SK-N-DZ (cell line): ENCODE data around the gene STEAP1B.
A peak's percentile ranks its signal among the peaks of the same experiment; 100 is the strongest.
"Not testable (repeated sequence)": the region's sequence is repeated elsewhere in the genome, so short reads cannot be mapped to it uniquely, and the experiment has no call there.

Experiments
- DNase-seq: peaks from one replicate; pipeline ENCODE4 v3.0.0-alpha.2; 2015; ENCODE audit warnings: low spot score

STEAP1B gene

DNA sequence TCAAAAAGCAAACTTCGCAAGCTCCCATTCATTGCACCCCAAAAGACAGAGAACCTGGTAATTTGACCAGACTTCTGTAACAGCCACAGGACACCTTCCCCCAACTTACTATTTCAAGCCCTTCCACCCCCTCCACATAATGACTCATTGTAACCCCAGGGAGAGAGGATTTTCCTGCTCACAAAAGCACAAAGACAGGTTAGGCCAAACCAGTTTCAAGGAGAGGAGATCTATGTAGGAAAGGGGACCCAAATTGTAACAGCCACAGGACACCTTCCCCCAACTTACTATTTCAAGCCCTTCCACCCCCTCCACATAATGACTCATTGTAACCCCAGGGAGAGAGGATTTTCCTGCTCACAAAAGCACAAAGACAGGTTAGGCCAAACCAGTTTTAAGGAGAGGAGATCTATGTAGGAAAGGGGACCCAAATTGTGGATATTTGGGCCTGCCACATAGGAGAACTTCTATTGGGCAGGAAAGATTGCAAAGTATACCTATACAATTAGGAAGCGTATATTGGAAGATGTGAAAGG lies 66.8 kb downstream of the STEAP1B start:
- DNase-seq = not testable (repeated sequence)

DNA sequence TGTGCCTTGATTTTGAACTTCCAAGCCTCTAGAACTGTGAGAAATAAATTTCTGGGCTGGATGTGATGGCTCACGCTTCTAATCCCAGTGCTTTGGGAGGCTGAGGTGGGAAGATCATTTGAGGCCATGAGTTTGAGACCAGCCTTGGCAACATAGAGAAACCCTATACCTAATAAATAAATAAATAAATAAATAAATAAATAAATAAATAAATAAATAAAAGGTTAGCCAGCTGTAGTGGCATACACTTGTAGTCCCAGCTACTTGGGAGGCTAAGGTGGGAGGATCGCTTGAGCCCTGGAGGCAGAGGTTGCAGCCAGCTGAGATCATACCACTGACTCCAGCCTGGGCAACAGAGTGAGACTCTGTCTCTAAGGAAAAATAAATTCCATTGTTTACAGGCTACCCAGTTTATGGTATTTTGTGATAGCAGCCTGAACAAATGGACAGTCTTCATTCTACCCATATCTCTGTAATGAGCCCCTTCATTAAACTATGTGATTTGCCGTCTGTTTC lies 67.7 kb downstream of the STEAP1B start:
- DNase-seq = no peak

DNA sequence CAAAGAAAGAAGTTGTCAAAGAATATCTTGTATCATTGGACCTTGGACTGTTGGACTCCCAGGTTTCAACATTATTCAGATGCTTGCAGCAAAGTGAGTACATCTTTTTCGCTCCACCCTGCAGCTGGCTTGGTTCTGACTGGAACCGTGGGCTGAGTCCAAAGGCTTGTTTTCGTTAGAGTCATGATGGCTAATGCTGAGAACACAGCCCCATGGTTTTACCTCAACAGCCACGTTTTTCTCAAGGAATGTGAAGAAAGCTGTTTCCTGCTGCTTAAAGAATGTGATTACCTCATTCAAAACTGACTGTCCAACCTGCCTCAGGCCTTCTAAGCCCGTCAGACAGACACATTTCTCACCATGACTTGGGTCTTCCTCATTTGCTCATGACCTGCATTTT lies 69.5 kb downstream of the STEAP1B start:
- DNase-seq = no peak

DNA sequence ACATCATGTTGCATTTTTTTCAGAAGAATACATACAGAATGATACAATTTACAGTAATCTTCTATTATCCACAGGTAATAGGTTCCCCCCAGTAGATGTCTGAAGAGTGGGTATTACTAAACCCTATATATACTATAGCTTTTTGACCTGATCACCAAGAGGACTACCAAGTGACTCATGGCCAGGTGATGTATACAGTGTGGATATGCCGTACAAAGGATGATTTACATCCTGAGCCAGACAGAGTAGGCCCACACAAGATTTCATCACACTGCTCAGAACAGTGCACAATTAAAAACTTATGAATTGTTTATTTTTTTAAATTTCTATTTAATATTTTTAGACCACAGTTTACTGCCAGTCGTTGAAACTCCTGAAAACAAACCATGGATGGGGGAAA lies 70.6 kb downstream of the STEAP1B start:
- DNase-seq = no peak

DNA sequence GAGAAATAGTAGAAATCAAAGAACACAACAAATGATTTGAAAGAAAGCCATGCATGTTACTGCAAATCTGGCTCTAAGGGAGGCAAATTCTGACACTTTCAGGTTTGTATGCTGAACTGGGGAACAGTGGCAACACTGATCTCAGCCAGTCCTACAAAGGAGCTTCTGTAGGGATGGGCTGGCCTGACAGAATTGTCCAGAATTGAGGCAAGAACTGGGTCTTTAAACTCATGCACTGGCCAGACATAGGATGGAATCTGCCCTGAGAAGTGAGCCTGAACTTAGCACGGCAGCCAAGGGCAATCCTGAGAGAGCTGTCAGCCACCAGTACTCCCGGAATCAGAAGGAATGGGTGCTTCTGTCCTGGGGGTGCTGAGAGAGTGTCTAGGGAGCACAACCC lies 72.1 kb downstream of the STEAP1B start:
- no peak for DNase-seq

DNA sequence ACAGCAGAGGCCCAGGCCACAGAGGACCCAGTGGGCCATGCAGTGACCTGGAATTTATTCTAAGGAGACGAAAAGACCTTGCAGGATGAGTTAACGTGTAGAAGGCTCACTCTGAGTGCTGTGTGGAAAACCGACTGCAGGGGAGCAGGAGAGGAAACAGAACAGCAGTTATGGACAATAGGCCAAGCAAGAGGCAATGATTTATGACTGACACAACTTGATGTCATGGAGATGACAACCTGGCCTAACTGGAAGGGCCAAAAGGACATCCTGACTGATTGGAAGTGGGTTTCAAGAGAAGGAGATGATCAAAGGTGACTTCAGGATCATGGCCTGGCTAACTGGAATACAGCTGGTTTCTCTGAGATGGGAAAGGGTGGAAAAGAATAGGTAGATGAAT lies 72.9 kb downstream of the STEAP1B start:
- DNase-seq = no peak

DNA sequence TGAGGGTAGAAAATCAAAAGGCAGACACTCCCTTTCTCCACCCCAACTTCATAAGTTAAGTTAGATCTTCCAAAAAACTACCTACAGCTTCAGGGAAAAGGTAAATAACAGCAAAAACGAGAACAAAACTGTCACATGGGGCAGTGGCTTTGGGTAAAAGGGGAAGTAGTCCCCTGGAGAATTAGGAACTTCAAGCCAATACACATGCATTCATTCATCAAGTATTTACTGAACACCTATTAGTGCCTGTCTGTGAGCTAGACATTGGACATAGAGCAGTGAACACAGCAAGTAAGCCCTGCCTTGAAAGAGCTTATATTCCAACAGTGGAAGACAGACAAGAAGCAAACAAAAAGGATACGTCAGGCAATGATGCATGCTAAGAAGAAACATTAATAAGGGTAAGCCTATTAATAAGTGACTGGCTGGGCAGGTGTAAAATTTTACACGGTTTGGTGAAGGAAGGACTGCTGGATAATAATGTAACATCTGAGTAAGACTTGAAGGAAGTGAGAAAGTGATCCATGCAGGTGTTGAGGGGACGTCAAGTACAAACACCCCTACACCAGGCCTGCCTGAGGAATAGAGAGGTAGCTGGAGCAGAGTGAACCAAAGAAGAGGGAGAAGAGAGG lies 73.4 kb downstream of the STEAP1B start:
- DNase-seq = no peak

DNA sequence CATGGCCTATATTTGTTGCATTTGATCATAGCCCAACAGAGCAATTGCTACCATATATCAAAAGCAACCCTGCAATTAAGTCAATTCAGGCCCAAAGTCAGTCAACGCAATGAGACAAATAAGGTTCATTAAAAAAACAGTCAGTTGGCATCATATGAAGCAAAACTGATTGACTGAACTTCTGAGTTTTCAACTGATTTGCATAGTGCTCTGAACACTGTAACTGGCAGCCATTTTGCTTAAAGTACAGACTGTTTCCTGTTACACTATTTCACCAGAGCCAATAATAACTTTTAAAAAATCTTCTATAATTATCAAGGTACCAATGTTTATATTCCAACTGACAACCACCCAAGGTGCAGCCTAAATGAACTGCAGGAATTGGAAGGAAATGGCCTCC lies 74.6 kb downstream of the STEAP1B start:
- DNase-seq = no peak

DNA sequence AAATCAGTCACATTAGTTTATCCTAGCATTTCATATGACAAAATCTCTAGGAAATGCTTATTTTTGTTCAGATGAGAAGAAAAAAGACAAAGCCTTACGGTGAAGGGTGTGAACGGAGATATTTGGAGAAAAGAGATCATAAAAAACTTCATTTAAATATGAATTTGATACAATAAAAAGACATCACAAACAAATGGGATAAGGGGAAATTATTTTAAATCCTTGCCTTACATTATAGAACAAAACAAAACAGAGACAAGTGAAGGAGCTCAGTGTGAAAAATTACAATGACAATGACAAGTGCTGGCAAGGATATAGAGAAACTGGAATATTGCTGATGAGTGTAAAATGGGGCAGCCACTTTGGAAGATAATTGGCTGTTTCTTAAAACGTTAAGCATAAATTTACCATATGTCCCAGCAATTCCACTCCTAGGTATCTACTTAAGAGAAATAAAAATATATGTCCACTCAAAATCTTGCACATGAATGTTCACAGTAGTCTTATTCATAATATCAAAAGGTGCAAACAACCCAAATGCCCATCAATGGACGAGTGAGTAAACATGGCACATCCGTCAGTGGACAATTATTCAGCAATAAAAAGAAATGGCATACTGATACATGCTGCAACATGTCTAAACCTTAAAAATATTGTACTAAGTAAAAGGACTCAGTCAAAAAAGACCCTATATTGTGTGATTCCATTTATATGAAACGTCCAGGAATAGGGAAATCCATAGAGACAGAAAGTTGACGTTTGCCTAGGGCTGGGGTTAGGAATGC lies 77.0 kb downstream of the STEAP1B start:
- no peak for DNase-seq

DNA sequence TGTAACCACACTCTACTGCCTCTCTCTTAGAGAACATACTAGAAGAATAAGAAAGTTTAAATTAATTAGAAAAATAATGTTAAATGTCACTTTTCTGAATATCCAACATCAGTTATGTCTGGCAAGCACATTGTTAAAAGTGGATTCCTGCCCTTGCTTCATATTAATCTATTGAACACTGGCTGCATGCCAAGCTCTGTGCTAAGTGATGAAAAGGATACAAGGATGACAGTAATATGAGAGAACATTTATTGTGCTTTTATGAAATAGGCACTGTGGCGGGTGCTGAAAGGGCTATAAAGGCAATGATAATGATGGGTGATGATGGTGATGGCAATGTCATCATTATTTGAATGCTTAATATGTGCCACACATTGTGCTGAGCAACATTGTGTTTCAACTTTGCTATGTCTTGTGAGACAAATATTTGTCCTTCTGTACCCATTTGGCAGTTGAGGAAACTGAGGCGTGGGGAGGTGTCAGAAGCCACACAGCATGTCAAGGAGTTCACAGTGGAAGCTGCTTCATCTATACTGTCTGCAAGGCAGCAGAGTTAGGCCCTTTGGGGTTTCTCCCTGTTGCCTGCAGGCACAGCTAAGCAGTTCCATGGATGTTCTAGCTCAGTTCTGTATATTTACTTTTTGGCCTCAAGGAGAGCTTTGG lies 78.9 kb downstream of the STEAP1B start:
- DNase-seq = no peak

DNA sequence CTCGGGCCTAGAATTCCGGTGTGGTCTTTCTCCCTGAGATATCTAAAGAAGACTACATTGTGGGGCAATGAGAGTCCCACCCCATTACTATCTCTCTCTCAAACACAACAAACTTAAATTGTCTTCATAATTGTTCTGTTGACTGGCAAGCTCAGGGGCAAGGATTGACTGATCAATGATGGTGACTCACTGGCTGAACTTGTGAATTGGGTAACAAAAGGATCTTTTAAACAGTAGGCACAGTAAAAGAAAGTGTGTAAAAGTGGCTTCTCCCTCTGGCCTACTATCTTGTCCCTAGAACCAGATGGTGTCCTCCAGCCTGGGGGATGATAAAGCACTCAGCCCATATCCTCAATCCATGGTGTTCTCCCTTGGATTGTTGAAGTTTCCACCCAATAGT lies 80.0 kb downstream of the STEAP1B start:
- no peak for DNase-seq

DNA sequence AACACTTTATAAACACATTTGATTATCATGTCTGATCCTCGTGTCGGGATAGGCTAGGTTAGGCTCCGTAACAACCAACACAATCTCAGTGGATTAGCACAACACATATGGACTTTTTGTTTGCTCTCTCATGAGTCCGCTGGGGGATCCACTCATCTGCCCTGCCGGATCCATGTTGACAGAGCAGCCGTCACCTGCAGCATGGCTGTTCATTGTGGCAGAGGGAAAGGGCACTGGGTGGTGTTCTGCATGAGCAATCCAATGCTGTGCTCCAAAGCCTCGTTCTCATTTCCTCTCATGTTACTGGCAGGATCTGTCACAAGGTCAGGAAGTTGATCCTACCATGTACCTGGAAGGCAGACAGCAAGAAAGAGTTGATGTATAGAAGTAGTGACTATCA lies 80.5 kb downstream of the STEAP1B start:
- DNase-seq = no peak

DNA sequence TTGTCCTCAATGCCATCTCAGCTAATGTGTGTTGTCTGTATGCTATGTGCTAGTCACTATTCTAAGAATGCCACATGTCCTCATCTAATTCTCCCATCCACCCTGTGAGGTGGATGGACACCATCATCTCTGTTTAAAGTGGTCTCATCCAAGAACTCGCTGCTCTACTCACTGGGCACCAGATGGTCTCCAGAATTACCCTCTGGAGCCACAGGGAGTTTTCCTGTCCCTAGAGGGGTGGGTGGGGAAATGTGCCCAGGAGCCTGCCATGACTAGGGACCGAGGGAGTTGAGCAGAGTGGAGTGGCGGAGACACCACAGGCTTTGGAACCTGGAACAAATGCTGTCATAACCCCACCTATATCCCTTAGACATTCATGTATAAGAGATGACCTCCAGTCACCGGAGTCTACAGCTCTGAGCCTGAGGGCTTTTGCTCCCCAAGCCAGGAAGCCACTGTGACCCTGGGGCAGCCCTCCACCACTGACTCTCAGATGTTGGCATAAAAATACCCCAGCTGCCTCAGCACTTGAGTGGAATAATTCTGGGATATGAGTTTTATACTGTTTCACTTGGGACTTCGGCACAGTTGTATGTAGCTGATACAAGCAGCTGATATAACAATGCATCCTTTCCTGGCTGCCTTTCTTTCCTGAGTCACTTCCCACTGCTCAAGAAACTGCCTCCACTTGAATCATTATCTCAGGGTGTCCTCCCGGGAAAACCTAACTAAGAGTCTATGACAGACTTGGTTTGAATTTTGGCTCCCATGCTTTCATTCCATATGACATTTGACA lies 81.5 kb downstream of the STEAP1B start:
- no peak for DNase-seq

DNA sequence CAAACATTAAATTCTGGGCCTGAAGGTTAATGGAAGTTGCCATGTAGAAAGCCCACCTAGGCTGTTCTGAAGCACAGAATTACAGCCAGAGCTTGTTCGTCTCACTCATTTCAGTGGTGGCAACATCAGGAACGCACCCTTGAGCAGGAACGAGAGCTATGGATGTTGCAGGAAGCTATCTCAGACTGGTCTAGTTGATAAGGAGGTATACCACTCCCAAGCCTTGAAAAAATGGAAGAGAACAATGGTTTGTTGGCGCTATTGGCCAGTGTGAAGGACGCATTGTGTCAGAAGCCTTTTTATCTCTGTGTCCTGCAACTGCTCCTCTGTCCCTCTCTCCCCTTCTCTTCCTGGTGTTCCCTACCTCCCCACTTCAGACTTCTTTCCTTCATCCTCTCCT lies 82.1 kb downstream of the STEAP1B start:
- DNase-seq = no peak

DNA sequence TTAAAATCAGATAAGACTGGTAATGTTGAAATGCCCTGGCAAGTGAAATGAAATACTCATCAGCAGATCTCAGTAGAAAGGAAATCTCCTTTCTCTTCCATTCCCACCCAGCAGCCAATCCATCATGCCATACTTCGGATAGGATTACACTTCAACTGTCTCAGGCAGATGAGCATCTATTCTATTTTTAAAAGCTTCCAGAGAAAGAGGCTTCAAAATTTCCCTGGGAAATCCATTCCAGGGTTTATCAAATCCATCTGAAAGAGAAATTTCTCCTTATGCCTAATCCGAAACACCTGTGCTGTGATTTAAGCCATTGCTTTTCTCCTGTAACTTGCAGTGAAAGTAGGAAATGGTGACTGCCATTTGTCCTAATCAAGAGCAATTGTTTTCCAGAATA lies 82.6 kb downstream of the STEAP1B start:
- peak; percentile 60 for DNase-seq

DNA sequence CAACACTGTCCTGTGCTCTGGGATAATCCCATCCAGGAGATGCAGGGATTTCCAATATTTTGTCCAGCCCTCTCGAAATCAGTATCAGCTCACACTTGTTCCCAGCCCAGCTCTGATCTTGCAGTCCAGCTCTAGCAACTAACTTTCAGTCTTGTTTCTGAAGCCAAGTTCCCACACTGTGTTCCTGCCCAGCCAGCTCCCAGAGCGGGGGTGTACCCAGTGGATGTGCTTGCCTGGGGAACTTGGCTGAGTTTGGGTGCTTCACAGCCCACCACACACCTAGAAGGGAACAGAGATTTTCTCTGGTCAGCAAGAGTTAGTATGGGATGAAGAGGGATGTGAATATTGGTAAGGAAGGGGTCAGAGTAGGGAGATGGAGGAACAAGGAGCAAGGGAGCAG lies 85.6 kb downstream of the STEAP1B start:
- DNase-seq = no peak

DNA sequence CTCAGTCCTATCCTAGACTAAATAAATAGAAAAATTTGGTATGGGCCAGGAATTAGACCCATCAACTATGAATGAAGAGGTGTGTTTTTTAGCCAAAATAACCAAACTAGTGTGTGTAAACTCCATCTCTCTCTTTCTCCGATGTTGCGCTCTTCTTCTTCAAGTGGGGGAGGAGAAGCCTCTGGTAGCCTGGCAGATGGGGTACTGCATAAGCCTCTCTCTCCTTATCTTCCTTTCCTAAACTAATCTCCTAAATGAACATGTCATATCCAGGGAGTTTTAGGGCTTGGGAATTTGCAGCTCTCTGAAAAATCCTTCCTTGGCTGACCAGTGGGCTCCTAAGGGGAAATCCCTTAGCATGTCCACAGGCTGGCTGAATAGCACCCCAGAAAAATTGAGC lies 86.8 kb downstream of the STEAP1B start:
- no peak for DNase-seq

DNA sequence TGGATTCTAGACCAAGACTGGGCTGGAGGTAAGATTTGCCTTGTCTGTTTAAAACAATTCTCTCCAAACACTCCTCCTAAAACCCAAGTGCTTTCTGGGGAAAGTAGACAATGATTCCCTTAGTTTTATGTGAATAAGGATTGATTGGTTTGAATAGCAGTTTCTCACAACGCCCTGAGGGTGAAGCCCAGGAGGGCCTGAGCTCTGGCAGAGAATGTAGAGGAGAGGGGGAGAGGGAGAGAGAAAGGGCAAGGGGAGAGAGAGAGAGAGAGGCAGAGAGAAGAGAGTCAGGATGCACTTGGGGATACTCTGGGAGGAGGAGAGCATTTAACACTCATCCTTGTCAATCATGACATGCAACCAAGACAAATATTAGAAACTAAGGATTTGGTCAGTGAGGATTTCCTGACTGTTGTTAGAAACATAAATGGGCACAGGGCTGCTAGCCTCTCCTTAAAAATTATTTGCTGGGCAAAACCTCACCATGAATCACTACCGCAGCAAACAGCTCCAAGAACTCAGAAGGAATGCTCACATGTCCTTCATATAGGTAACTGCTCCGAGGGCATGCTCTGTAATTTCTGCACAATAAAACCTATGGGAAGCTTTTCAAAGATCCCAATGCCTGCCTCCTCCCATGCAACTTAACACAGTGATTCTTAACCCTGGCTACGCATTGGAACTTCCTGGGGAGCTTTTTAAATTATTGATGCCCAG lies 87.9 kb downstream of the STEAP1B start:
- no peak for DNase-seq

DNA sequence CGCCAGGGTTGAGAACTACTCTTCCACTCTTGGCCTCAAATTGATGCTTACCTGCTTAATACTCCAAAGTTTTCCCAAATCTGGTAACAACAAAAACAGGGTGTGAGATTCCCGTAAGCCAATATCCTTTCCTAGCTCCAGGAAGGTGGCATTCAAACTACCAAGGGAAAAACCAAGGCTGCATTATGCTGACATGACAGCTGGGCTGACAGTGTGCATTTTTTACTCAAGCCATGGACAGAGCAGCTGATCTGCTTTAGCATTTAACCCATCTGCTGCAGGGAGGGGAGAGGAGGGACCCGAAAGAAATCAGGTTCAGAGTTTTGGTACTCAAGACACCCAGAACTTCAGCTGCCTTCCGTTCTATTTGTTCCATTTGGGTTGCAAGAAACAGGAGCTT lies 93.3 kb downstream of the STEAP1B start:
- DNase-seq = no peak

DNA sequence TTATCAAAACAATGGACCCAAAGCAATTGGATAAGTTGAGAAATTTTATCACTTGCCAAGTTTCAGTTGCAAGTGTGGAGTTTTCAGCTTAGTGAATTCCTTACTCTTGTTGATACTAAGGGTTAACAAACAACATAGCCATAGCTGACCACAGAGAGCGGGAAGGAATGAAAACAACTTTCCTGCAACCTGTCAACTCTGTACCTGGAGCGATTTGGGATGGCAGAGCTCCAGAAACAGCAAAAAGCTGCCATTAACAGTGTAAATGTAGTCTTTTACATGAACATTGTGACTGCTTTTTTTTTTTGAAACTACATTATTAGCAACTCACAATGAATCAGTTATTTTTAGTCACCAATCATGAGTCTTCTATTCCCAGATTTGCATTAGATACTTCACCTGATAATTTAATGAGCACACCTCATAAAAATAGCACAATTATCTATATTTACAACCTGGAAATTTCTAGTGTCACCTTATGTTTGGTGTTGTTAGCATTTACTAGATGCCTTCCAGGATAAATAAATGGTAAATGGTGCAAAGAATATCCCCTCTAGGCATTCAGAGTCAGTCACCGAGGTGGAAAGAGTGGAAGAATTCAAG lies 95.5 kb downstream of the STEAP1B start:
- DNase-seq = no peak

DNA sequence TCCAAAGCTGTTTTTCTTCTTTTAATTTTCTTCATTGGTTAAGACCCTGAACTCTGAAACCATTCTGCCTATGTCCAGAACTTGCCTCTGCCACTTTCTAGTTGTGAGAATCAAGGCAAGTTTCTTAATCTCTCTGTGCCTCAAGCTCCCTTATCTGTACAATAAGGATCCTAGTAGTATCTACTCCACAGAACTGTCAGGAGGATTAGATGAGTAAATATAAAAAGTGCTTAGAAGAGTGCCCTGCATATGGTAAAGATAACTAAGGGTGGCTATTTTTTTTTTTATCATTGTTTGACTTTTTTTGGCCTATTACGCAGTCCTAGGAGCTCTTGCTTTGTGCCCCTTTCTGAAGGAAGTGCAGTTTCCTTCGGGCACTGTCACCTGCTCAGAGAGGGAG lies 96.6 kb downstream of the STEAP1B start:
- DNase-seq = no peak
